ENCODE results near the gene MACC1.

- TF ChIP-seq ZEB2 (IDR thresholded peaks at IDR 0.05) (no peak), ZBTB33 (CRISPR knock-in tag; IDR thresholded peaks at IDR 0.05) (no peak), MTF1 (CRISPR knock-in tag; IDR thresholded peaks at IDR 0.05; ENCODE audit: borderline replicate concordance) (no peak), ZNF217 (CRISPR knock-in tag; IDR thresholded peaks at IDR 0.05) (no peak)
These were observed 87.3 kb downstream of the MACC1 start for GRCh38 chr7:20129920-20130319.
